Heart right ventricle (tissue), 16 donors: ENCODE measurements around the gene NPTXR. TPM values are rescaled to one million over a fixed set of nuclear protein-coding genes. Genes with fewer than 3 reads are reported as not detected.

Source experiments
- ATAC-seq, 8 donors: fragments of 200-7000 bp; cut with Tn5 transposase; one replicate each; pipeline ENCODE4 v1.9.1; 2020; ENCODE audit warnings: mild to moderate bottlenecking in 8 of 8, moderate library complexity in 8 of 8, moderate number of reproducible peaks in 1 of 8
- DNase-seq, 2 donors: peaks; one replicate each; pipeline ENCODE4 v3.0.0-alpha.2; 2020
- H3K27ac ChIP-seq, 10 donors: fragments of 200-600 bp; sonication (generic) in 2 of 10; one replicate each; pipeline versions ENCODE4 v1.5.0 to v1.8.0; 2020 to 2022; ENCODE audit warnings: mild to moderate bottlenecking in 3 of 10
- H3K27me3 ChIP-seq, 7 donors: fragments of 200-600 bp; one replicate each; pipeline ENCODE4 v1.8.0; 2021 to 2022; ENCODE audit warnings: mild to moderate bottlenecking in 2 of 7
- H3K36me3 ChIP-seq, 9 donors: fragments of 200-600 bp; sonication (generic) in 1 of 9; one replicate each; pipeline versions ENCODE4 v1.5.0 to v1.8.0; 2020 to 2022; ENCODE audit warnings: mild to moderate bottlenecking in 2 of 9
- H3K4me1 ChIP-seq, 9 donors: fragments of 200-600 bp; sonication (generic) in 1 of 9; one replicate each; pipeline versions ENCODE4 v1.5.0 to v1.8.0; 2020 to 2022; ENCODE audit warnings: mild to moderate bottlenecking in 4 of 9
- H3K4me3 ChIP-seq, 10 donors: fragments of 200-600 bp; sonication (generic) in 2 of 10; one replicate each; pipeline versions ENCODE4 v1.5.0 to v1.8.0; 2020 to 2022; ENCODE audit warnings: mild to moderate bottlenecking in 7 of 10, moderate library complexity in 2 of 10
- H3K9me3 ChIP-seq, 11 donors: fragments of 200-600 bp in 10 of 11; sonication (generic) in 2 of 11; one replicate each; pipeline versions ENCODE4 v1.5.0 to v1.8.0; 2013 to 2022; ENCODE audit warnings: mild to moderate bottlenecking in 2 of 11, control low read depth in 1 of 11, moderate library complexity in 1 of 11
- CTCF ChIP-seq, 9 donors: fragments of 200-600 bp; sonication (generic) in 2 of 9; IDR thresholded peaks; one replicate each; pipeline versions ENCODE4 v1.5.0 to v1.8.0; 2021 to 2022; ENCODE audit warnings: antibody characterized with exemption in 9 of 9, mild to moderate bottlenecking in 5 of 9, moderate library complexity in 1 of 9
- WGBS, 2 donors: extraction: QIAGEN DNeasy Blood & Tissue Kit; methylation state at CpG; one replicate each; pipeline ENCODE4 v1.1.7; 2013; ENCODE audit warnings: inconsistent platforms in 1 of 2; 5-methylcytosine and 5-hydroxymethylcytosine counted together
- intact Hi-C, 10 donors: fragments of 100-400 bp; cut with DNase I; formaldehyde crosslinking; loops; one replicate each; pipeline versions ENCODE4 v1.11.1 to v1.14.2; 2022
- polyA plus RNA-seq, 2 donors: library from polyadenylated mRNA; stranded (reverse); fragments of 200-250 nt; gene quantifications; one replicate each; pipeline ENCODE4 v1.2.3, GENCODE V29; 2013
- total RNA-seq, 10 donors: library from RNA; stranded (reverse); fragmentation: NEBNext Ultra II Directional in 3 of 10; extraction: Animal tissue kit (Norgen Biotek cat#: 25700) in 3 of 10; gene quantifications; one replicate each; pipeline versions ENCODE4 v1.2.1 to v1.2.4, GENCODE V29; 2021 to 2023
- donor health status: Arrhythmogenic right ventricular cardiomyopathy.
- donor health status: ischemic (EF 13 %, LVEDD 7.1; RV severe dilation, severe dysfunction).
- donor health status: healthy with polysubstance abuse.
- donor health status: DM: no; HTN: yes; CAD: no.
- donor health status: DM: no; HTN: no; CAD: no.
- donor health status: ischemic (EF 25% LVEDD 6.9; RV normal size, moderate dysfunction).
- donor health status: ischemic (EF 25% LVEDD 5.7; RV mildly dilated, moderate dysfunction).
- donor health status: healthy.
- donor health status: DM: yes; HTN: yes; CAD: no.
- donor health status: Ischemic cardiomyopathy.
- donor health status: ischemic (EF 35%, LVEDD 5.7; RV mildly dilated, moderate dysfunction).
- donor health status: nonischemic (EF 11% LVEDD 7.7; RV severe dilation, severe dysfunction).
- donor health status: DM: yes; HTN: yes; CAD: no.
- donor health status: PGD.
- donor health status: ischemic (EF 29% LVEDD 5.4; RV normal size, mild dysfunction).
- donor health status: nonischemic (EF 23%, LVEDD 6.1; RV moderate dilation, normal function).

The NPTXR gene
- total and polyA plus RNA-seq, 12 donors = 8.6 to 32.9 (median 21.4) TPM

- TF ChIP-seq CTCF (IDR thresholded peaks at IDR 0.05) = no peak
- peaks cover 0 to 22% (median 16%) of the 10 kb centered on the region in 9 donors for H3K36me3 ChIP-seq
- no peak for ATAC-seq
- intact Hi-C loops = loop anchor here in 3 of 10 donors (10.0 kb wide), 4 partner anchors 87 to 453 kb away; partner anchors contain the start of gene RPL3 (in 1 of the 3)
- H3K4me3 ChIP-seq = no peak overlapping the region
- WGBS, 2 donors = 48 to 56% methylated on average over 12 of the region's 12 CpGs
- H3K4me1 ChIP-seq = peaks cover 19 to 59% (median 45%) of the 10 kb centered on the region in 9 donors
- no peaks in the 10 kb centered on the region for H3K9me3 ChIP-seq
- no peaks in the 10 kb centered on the region for H3K27me3 ChIP-seq
- DNase-seq = no peak
- H3K27ac ChIP-seq = no peak overlapping the region
Measured at GRCh38 chr22:38861927-38862326, 18.1 kb upstream of the NPTXR start.

- Histone ChIP-seq H3K27me3 (no peaks in the 10 kb centered on the region), H3K4me1 (peaks cover 19 to 53% (median 43%) of the 10 kb centered on the region in 9 donors), H3K27ac (no peak overlapping the region), H3K4me3 (no peak overlapping the region), H3K36me3 (peaks cover 0 to 16% (median 11%) of the 10 kb centered on the region in 9 donors), H3K9me3 (no peaks in the 10 kb centered on the region)
- 32 to 36% methylated on average over 13 of the region's 13 CpGs for WGBS, 2 donors
- no peak for DNase-seq
- intact Hi-C loops = loop anchor here in 3 of 10 donors (10.0 kb wide), 4 partner anchors 87 to 453 kb away; partner anchors contain the start of gene RPL3 (in 1 of the 3)
- no peak for ATAC-seq
- TF ChIP-seq CTCF (IDR thresholded peaks at IDR 0.05) = peak in 1 of 9 donors; percentile 7
Measured at GRCh38 chr22:38861170-38861876, 17.5 kb upstream of the NPTXR start.

- DNase-seq = no peak
- no peaks in the 10 kb centered on the region for H3K27me3 ChIP-seq
- 67 to 69% methylated on average over 23 of the region's 23 CpGs for WGBS, 2 donors
- peaks cover 0 to 8% (median 3%) of the 10 kb centered on the region in 9 donors for H3K36me3 ChIP-seq
- intact Hi-C loops = loop anchor here in 3 of 10 donors (10.0 kb wide), 4 partner anchors 86 to 454 kb away; partner anchors contain the start of gene RPL3 (in 1 of the 3)
- peak in 1 of 8 donors; percentile 3 for ATAC-seq
- TF ChIP-seq CTCF (IDR thresholded peaks at IDR 0.05) = no peak
- H3K4me3 ChIP-seq = no peak overlapping the region
- no peaks in the 10 kb centered on the region for H3K9me3 ChIP-seq
- H3K27ac ChIP-seq = no peak overlapping the region
- peaks cover 19 to 45% (median 37%) of the 10 kb centered on the region in 9 donors for H3K4me1 ChIP-seq
Measured at GRCh38 chr22:38860283-38861169, 16.7 kb upstream of the NPTXR start.
